Activated CD4-positive, alpha-beta T cell treated with anti-CD3 and anti-CD28 coated beads, Interleukin-10, Interleukin-2, amounts not matched to agents 100 ng/mL and 50 ng/mL, durations not matched to agents 16 hours and 8 hours (primary cell): ENCODE results near the gene SDHAF2.
A peak's percentile ranks its signal among the peaks of the same experiment; 100 is the strongest.
"Not testable (repeated sequence)": the region's sequence is repeated elsewhere in the genome, so short reads cannot be mapped to it uniquely, and the experiment has no call there.

Source experiments
- DNase-seq: peaks from one replicate; pipeline ENCODE4 v3.0.0-alpha.2; 2020

Gene SDHAF2

DNA sequence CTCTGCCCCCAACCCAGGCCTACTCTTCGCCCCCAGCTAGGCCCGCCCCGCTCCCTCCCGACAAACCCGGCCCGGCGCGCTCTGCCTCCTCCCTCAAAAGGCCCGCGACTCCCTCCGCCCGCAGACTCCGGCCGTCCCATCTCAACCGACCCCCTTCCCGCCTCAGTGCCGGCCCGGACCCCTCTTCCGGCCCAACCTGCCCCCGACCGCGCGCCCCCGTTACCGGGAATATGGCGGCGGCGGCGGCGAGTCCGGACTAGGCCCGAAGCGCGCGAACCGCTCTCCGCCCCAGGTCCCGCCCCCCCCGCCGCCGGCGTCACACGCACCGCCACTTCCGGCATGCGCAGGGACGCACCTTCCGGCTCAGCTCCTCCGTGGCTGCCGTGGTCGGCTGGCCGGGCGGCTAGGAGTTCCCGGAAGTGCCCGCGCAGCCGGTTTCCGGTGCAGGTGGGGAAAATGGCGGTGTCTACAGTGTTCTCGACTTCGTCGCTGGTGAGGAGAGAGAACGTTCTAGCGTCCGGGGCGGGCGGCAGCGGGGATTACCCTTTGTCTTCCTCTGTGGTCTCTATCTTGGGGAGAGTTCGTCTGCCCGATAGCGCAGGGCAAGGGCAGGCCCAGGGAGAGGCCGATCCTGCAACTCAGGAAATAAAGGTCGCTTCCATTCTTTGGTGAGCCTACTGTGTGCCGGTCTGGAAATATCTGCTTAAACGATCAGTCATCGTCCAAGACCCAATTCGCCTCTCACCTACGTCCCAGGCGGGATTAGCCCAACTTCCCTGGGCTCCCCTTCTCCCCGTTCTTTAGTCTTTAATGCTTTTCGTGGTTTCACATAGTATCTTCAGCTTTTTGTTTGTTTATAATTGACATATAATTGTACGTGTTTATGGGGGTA is at the start of gene SDHAF2, which contains the start of gene CPSF7:
SDHAF2 (plus strand) TSS at position 434 of the 892 bp plus-strand sequence; CDS start at position 457, 23 bp downstream.
CPSF7 (minus strand) TSS at position 285 of the 892 bp plus-strand sequence. CDS start 740 bp downstream, outside the sequence.
- peak; percentile 98 for DNase-seq

GRCh38 chr11:61380884-61381283 is 49.0 kb upstream of the SDHAF2 start:
- DNase-seq = no peak

DNA sequence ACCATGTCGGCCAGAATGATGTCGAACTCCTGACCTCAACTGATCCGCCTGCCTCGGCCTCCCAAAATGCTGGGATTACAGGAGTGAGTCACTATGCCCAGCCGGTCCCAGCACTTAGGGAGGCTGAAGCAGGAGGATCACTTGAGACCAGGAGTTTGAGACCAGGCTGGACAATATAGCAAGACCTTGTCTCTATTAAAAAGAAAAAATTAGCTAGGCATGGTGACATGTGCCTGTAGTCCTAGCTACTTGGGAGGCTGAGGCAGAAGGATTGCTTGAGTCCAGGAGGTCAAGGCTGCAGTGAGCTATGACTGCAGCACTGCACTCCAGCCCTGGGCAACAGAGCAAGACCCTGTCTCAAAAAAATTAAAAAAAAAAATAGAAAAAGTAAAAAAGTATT is 46.1 kb upstream of the SDHAF2 start:
- not testable (repeated sequence) for DNase-seq

DNA sequence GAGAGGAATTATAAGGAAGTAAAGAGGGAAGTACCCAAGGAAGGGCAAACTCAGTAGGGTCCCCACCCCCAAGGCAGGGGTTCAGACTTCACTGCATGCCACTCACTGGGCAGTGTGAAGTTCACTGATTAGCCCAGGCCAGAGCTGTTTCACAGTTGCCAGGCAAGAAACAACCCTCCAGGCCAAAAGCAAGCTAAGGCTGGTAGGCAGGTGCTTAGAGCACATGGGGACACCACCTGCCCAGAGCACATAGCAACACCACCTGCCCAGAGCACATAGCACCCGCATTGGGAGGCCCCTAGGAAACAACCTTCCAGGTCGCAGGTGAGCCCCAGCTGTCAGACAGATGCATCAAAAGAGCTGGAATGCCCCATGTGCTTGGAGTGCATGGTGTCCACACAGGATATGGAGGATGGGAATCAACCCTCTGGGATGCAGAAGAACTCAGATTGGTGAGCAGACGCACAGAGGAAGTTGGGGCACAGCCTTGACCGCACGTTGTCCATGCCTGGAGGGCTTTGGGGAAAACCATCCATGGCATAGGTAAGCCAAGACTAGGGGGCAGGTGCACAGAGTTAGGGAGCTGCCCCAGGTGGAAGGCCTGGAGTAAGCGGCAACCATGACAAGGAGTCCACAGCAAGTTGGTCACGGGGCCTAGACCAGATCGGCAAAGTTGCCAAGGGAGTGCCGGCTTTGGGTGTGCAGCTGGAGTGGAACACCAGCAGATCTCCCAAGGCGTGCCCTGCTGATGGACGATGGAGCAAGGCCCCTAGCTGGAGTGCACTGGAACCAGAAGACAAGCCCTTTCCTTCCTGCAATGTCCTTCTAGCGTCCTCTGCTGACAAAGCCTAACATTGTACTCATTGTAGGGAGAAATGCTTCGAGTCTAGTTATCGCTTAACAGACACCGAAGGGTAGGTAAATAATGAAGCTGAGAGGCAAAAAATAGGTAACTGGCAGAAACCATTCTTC is 45.4 kb upstream of the SDHAF2 start:
- no peak for DNase-seq

GRCh38 chr11:61390161-61390560 is 39.8 kb upstream of the SDHAF2 start:
- DNase-seq = no peak

GRCh38 chr11:61392981-61393595 is 36.8 kb upstream of the SDHAF2 start:
- DNase-seq = no peak

GRCh38 chr11:61401173-61401572 is 28.8 kb upstream of the SDHAF2 start:
- DNase-seq = no peak

DNA sequence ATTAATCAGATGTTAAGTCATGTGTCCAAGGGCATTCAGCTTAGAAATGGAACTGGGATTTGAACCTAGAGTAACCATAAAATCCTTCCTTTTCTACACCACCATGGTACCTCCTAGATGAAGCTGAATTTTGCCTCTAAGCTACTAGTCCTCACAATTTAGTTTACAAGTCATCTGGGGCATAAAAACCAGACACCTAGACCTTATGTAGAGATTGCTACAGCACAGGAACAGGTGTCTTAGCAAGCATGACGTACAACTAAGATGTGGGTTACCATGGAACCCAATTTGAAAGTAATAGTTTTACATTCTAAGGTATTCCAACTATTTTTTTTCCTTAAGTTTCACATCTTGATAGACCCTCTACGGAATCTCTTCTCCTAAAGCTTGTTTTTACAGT is 28.4 kb upstream of the SDHAF2 start:
- DNase-seq = no peak

DNA sequence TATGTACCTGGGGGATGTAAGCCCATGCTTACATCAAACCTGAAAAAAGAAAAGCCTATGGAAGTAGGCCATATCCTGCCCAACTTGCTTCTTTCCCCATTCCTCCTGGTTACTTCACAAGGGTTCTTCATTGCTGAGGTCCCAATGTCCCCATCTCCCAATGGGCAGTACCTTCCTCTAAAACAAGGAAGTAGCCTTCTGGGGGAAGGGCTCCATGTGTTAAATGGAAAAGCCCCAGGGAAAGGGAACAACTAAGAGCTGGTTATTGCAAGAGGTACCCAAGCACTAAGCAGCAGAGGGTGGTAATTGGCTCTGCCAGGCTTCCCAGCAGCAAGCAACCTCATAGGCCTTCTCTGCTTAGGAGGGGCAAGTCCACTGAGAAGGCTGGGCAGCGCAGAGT is 26.3 kb upstream of the SDHAF2 start:
- no peak for DNase-seq

DNA sequence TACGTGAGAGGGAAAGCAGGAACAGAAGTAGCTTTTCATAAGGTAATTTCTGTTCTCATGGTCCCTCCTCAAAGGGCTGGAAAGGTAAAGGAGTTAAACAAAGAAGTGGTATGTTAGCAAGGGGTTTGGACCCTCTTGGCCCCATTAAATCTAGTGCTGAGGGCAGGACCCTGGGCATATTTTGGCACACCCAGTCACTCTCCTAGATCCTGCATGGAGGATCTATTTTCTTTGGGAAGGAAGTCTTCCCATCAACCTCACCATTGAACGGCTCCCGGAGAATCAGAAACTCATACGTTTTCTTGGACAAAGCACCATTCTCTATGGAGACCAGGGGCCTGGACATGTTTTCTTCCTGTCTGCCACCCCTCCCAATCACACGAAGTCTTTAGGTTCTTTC is 25.8 kb upstream of the SDHAF2 start:
- DNase-seq = no peak

GRCh38 chr11:61404641-61405040 is 25.3 kb upstream of the SDHAF2 start:
- no peak for DNase-seq

- DNase-seq = no peak
Observed at GRCh38 chr11:61406067-61406466, 23.9 kb upstream of the SDHAF2 start.

DNA sequence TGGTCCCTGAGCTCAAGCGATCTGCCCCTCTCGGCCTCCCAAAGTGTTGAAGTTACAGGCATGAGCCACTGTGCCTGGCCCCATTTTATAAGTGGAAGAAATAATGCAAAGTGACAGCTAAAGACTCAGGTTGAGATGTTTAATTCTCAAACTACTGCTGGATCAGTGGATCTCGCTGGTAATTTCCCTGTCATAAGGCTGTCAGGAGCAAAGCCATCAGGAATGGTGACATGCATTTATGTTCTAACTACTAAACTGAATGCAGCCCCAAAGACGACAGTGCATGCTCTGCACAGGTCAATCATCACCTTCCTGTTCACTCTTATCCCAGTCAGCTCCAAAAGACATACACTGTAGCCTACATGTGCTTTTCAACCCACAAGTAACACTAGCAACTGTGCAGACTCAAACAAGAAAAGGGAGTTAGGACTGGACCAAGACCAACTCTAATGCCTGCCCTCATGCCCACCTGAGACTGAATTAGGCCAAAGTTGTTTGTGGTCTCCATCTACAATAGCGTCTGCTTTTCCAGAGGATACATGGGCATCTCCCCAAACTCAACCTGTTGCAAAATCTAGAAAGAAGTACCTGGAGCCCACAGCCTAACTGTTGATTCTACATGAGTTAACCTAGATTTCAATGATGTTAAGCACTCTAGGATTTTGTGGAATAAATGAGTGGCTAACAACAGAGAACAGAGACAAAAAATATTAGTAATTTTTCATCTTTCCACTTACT is 22.8 kb upstream of the SDHAF2 start:
- DNase-seq = no peak

DNA sequence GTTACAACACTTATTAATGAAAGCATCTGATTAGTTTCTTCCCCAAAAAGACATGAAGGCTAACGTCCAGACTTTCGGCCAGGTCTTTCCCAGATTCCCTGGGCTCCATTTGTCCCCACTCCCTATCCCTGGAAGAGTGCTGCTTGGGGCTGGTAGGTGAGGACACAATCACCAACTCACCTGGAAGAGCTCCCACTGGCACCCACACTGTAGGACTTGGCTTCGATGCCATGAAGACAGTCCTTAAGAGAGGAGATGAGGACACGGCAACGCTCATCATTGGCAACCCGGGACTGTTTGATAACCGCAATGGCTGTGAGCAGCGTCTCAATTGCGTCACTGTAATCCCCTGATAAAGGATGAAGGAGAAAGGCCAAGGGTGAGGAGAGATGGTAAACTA is 18.3 kb upstream of the SDHAF2 start:
- no peak for DNase-seq

GRCh38 chr11:61413496-61413895 is 16.4 kb upstream of the SDHAF2 start:
- no peak for DNase-seq

DNA sequence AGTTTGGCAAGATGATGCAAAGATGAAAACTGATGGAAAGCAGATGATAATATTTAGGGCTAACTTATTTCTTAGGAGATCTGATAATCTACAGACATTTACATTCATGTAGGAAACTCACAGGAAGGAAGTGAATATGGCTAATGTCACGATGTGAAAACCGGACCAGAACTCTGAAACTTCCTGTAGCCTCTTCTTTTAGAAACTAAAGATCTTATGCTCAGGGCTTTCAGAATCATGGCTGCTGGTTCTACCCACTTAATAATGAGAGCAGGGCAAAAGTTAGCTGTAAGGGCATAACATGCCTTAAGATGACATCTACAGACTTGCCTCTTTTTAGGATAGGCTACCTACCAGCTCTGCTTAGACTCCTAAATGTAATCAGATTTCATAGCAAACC is 15.4 kb upstream of the SDHAF2 start:
- no peak for DNase-seq

GRCh38 chr11:61415381-61415780 is 14.5 kb upstream of the SDHAF2 start:
- DNase-seq = no peak

DNA sequence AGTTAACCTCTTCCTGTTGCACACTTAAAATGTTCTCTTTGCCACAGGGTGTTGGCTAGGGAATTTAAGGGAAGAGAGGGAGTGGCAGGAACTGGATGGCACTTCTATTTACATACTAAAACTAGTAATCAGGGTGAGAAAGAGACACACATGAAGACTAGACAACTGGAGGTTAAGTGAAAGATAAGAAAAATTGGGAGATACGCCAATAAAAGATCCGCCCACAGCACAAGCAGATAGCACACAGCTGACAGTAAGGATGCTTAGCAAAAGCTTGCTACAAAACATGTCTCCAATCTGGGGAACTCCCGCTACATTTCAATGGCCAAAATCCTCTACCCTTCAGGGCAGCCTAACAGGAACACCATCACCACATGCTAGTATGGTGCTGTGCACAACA is 13.0 kb upstream of the SDHAF2 start:
- no peak for DNase-seq

- DNase-seq = no peak
Observed at GRCh38 chr11:61417670-61418069, 12.3 kb upstream of the SDHAF2 start.

DNA sequence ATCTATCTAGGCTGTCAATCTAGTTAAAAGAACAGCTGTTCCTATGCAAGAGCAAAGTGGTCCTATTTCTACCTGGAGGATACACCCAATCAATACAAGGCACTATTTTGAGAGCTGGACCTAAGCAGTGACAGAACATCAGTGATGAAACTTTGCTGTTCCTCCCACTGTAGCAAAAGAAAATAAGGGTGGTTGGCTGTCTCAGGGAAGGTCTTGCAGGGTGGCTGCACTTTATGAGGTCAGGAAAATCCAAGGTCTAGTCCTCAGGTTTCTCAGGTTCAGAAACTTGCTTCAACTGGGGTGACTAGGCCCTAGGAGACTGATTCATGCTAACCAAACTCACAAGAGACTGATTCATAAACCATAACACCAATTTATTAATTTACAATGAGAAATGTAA is 11.8 kb upstream of the SDHAF2 start:
- no peak for DNase-seq

DNA sequence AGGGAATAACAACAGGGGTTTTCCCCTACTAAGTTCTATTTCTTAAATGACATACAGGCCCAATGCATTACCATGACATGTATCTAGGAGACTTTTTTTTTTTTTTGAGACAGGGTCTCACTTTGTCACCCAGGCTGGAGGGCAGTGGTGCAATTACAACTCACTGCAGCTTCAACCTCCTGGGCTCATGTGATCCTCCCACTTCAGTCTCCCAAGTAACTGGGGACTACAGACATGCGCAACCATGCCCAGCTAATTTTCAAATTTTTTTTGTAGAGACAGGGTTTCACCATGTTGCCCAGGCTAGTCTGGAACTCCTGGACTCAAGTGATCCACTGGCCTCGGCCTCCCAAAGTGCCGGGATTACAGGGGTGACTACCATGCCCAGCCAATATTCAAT is 7.7 kb upstream of the SDHAF2 start:
- no peak for DNase-seq

- DNase-seq = no peak
Observed at GRCh38 chr11:61425367-61426131, 4.4 kb upstream of the SDHAF2 start.
